PC-9 (cell line): Measurements from ENCODE around the gene ADAMTS7. TPM values are rescaled to one million over a fixed set of nuclear protein-coding genes. Genes with fewer than 3 reads are reported as not detected.

Experiments used
- BruUV-seq: library from RNA; stranded (reverse); fragments of 400-500 nt; replicated peaks from 2 replicates; lab custom pipeline; 2021; lab: Mats Ljungman, UMichigan
- CTCF ChIA-PET: fragments of 300-600 bp; sonication (Branson Sonifier 250); formaldehyde crosslinking; loops from one replicate; lab custom pipeline; 2022; ENCODE audit warnings: antibody characterized with exemption; lab: Charles Lee
- POLR2A ChIA-PET: fragments of 300-600 bp; sonication (Branson Sonifier 250); formaldehyde crosslinking; loops from one replicate; lab custom pipeline; 2022; ENCODE audit warnings: antibody characterized with exemption; ENCODE audit not compliant: unreplicated experiment; lab: Charles Lee
- DNase-seq, 2 experiments: peaks; one replicate each; pipeline versions ENCODE4 v3.0.0 to v3.0.0-alpha.2; 2015 to 2022; ENCODE audit warnings: mixed read lengths in 1 of 2
- H2AFZ ChIP-seq: fragments of 200-600 bp; sonication (generic); 2 replicates; pipeline ENCODE4 v1.8.1; 2017; ENCODE audit warnings: antibody characterized with exemption
- H3F3A ChIP-seq: fragments of 200-600 bp; sonication (generic); 2 replicates; pipeline ENCODE4 v1.8.1; 2017; ENCODE audit warnings: antibody characterized with exemption, mild to moderate bottlenecking, low read depth; ENCODE audit not compliant: insufficient read depth
- H3K27ac ChIP-seq: fragments of 200-600 bp; sonication (generic); 2 replicates; pipeline ENCODE4 v1.6.1; 2016; ENCODE audit warnings: mixed run types
- H3K27me3 ChIP-seq: fragments of 200-600 bp; sonication (generic); 2 replicates; pipeline ENCODE4 v1.6.1; 2016; ENCODE audit warnings: low read depth, mixed run types; ENCODE audit not compliant: insufficient read depth
- H3K36me3 ChIP-seq: fragments of 200-600 bp; sonication (generic); 2 replicates; pipeline ENCODE4 v1.6.1; 2016; ENCODE audit warnings: low read depth, mixed run types
- H3K4me1 ChIP-seq: fragments of 200-600 bp; sonication (generic); replicated peaks from 2 replicates; pipeline ENCODE4 v1.6.1; 2016; ENCODE audit warnings: mixed run types; ENCODE audit not compliant: insufficient read depth
- H3K4me2 ChIP-seq: fragments of 200-600 bp; sonication (generic); 2 replicates; pipeline ENCODE4 v1.6.1; 2017; ENCODE audit warnings: mixed run types
- H3K4me3 ChIP-seq: fragments of 200-600 bp; sonication (generic); 2 replicates; pipeline ENCODE4 v1.6.1; 2016; ENCODE audit warnings: mixed run types
- H3K79me2 ChIP-seq: fragments of 200-600 bp; sonication (generic); 2 replicates; pipeline ENCODE4 v1.6.1; 2017; ENCODE audit warnings: low read depth, mixed run types
- H3K9me2 ChIP-seq: fragments of 200-600 bp; sonication (generic); 2 replicates; pipeline ENCODE4 v1.8.1; 2017; ENCODE audit warnings: mild to moderate bottlenecking; ENCODE audit not compliant: insufficient read depth
- H3K9me3 ChIP-seq: fragments of 200-600 bp; sonication (generic); 2 replicates; pipeline ENCODE4 v1.8.1; 2016; ENCODE audit warnings: low read depth; ENCODE audit not compliant: insufficient read depth
- H4K20me1 ChIP-seq: fragments of 200-600 bp; sonication (generic); 2 replicates; pipeline ENCODE4 v1.8.1; 2017; ENCODE audit not compliant: insufficient read depth
- CTCF ChIP-seq: fragments of 200-600 bp; sonication (generic); conservative IDR thresholded peaks from 2 replicates; pipeline ENCODE4 v1.6.1; 2017; ENCODE audit warnings: mixed run types, antibody characterized with exemption, mild to moderate bottlenecking, moderate library complexity
- EZH2 ChIP-seq: fragments of 200-600 bp; sonication (generic); IDR thresholded peaks from 2 replicates; pipeline ENCODE4 v1.8.0; 2017; ENCODE audit warnings: antibody characterized with exemption, low read depth
- intact Hi-C: fragments of 100-400 bp; cut with micrococcal nuclease; formaldehyde crosslinking; loops from one replicate; pipeline ENCODE4 v1.10.0; 2022; ENCODE audit not compliant: unreplicated experiment
- total RNA-seq: library from RNA; stranded (reverse); gene quantifications from 2 replicates; pipeline ENCODE4 v1.2.3, GENCODE V29; 2021

Gene ADAMTS7
- total RNA-seq, 1 experiment from 2014 or later: 1.3 TPM

DNA sequence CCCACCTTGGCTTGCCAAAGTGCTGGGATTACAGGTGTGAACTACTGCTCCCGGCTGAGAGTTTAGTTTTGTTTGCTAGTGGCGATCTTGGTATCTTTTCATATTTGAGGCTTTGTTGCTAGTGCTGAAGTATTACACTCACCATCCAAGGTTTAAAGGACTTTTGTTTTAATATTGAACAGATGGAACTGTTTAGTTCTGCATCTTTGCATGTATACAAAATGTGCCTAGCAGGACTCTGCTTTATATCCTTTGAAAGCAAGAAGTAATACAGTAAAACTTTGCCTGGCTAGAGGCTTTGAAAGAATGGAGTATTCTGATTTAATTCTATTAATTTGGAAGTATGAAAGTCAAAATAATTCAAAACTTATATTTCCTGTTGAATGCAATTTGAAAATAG lies 92.4 kb downstream of the ADAMTS7 start:
- no peak for DNase-seq
- Histone ChIP-seq H3K79me2 (no peaks in the 10 kb centered on the region), H3K4me3 (no peak overlapping the region), H3K27ac (no peak overlapping the region), H3K9me2 (no peaks in the 10 kb centered on the region), H3K36me3 (no peaks in the 10 kb centered on the region), H3K4me1 (no peaks in the 10 kb centered on the region), H3K4me2 (no peak overlapping the region), H4K20me1 (no peaks in the 10 kb centered on the region), H3K27me3 (no peaks in the 10 kb centered on the region), H2AFZ (no peak overlapping the region), H3K9me3 (no peaks in the 10 kb centered on the region), H3F3A (0 out of 2 replicates have a peak, but pooled peaks cover 3% of the 10 kb centered on the region)
- POLR2A ChIA-PET: no interaction called here
- BruUV-seq: no TSS peak
- no peak for TF ChIP-seq CTCF
- TF ChIP-seq EZH2: no peak
- intact Hi-C loops: no loop called here
- CTCF ChIA-PET: no interaction called here

DNA sequence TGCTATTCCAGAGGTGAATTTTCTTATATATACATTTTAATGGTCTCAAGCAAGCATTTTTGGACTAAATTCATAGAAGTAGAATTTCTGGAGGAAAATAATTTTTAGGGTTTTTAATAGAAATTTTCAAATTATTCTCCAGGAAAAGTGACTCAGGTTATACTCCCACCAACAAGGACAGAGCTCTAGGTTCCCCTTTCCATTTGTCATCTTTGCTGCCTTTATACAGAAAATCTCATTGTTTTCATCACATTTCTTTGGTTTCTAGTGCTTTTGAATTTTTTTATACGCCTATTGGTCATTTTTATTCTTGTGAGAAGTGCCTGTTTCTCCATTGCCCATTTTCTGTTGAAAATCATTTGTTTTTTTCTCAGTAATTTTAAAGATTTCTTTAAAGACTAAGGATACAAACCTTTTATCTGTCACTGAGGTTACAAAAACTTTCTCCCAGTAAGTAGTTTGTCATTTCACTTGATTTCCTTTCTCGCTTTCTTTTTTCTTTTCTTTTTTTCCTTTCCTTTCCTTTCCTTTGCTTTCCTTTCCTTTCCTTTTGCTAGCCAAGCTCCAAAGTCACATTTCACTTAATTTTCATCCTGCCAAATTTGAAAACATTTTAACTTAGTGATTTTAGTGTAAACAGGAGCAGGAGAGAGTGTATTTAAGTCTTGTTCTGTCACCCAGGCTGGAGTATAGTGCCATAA lies 93.2 kb downstream of the ADAMTS7 start:
- H3K9me3 ChIP-seq: no peaks in the 10 kb centered on the region
- DNase-seq: no peak
- no peaks in the 10 kb centered on the region for H3K79me2 ChIP-seq
- no TSS peak for BruUV-seq
- no peaks in the 10 kb centered on the region for H3K9me2 ChIP-seq
- no peaks in the 10 kb centered on the region for H4K20me1 ChIP-seq
- H2AFZ ChIP-seq: no peak overlapping the region
- ChIA-PET POLR2A (no interaction called here), CTCF (no interaction called here)
- H3K4me2 ChIP-seq: no peak overlapping the region
- no peak overlapping the region for H3K27ac ChIP-seq
- H3K36me3 ChIP-seq: no peaks in the 10 kb centered on the region
- no peak for TF ChIP-seq CTCF
- TF ChIP-seq EZH2: no peak
- no peaks in the 10 kb centered on the region for H3K27me3 ChIP-seq
- H3K4me1 ChIP-seq: no peaks in the 10 kb centered on the region
- intact Hi-C loops: no loop called here
- H3K4me3 ChIP-seq: no peak overlapping the region
- H3F3A ChIP-seq: 0 out of 2 replicates have a peak, but pooled peaks cover 3% of the 10 kb centered on the region

GRCh38 chr15:78716651-78717050 lies 94.6 kb downstream of the ADAMTS7 start:
- H3K36me3 ChIP-seq: no peaks in the 10 kb centered on the region
- H3K79me2 ChIP-seq: no peaks in the 10 kb centered on the region
- no peaks in the 10 kb centered on the region for H3K4me1 ChIP-seq
- no peaks in the 10 kb centered on the region for H3K9me3 ChIP-seq
- no peak overlapping the region for H3K4me2 ChIP-seq
- TF ChIP-seq CTCF (no peak), EZH2 (no peak)
- no peak for DNase-seq
- H3K27ac ChIP-seq: no peak overlapping the region
- no peak overlapping the region for H2AFZ ChIP-seq
- no peaks in the 10 kb centered on the region for H4K20me1 ChIP-seq
- H3K27me3 ChIP-seq: no peaks in the 10 kb centered on the region
- H3K9me2 ChIP-seq: no peaks in the 10 kb centered on the region
- intact Hi-C loops: no loop called here
- H3K4me3 ChIP-seq: no peak overlapping the region
- POLR2A ChIA-PET: no interaction called here
- BruUV-seq: no TSS peak
- H3F3A ChIP-seq: 0 out of 2 replicates have a peak, but pooled peaks cover 3% of the 10 kb centered on the region
- CTCF ChIA-PET: no interaction called here
